ENCODE measurements around the gene FCAR.

- TF ChIP-seq EZH2 (IDR thresholded peaks at IDR 0.05; ENCODE audit: low read depth) (no peak), CTCF (conservative IDR thresholded peaks at IDR 0.05) (no peak)
Observed at GRCh38 chr19:54916822-54917221, 42.8 kb downstream of the FCAR start.

Data from PC-9 (cell line).